DOHH2 (cell line): ENCODE measurements around the gene PLA2G4B.

Experiments
- CTCF ChIP-seq: fragments of 200-600 bp; sonication (generic); IDR thresholded peaks from one replicate; pipeline ENCODE4 v1.5.1; 2014; ENCODE audit warnings: antibody characterized with exemption, mild to moderate bottlenecking, low read depth, low read length; ENCODE audit not compliant: poor library complexity, severe bottlenecking
- EZH2phosphoT487 ChIP-seq: fragments of 200-600 bp; sonication (generic); IDR thresholded peaks from 2 replicates; pipeline ENCODE4 v1.6.1; 2017; ENCODE audit warnings: borderline replicate concordance, mild to moderate bottlenecking, antibody characterized with exemption, low read length, moderate library complexity, mixed read lengths

GRCh38 chr15:41834096-41834495 lies 4.6 kb upstream of the PLA2G4B start:
- TF ChIP-seq CTCF: no peak
- no peak for TF ChIP-seq EZH2phosphoT487
